Activated T-cell treated with anti-CD3 and anti-CD28 coated beads for 1 hour (primary cell): ENCODE results near the gene TWIST2.

Source experiments
- DNase-seq: peaks from one replicate; pipeline ENCODE4 v3.0.0-alpha.2; 2020; ENCODE audit warnings: low read depth

Gene TWIST2

GRCh38 chr2:238873381-238873801, 25.5 kb downstream of the TWIST2 start:
- DNase-seq, result no peak

GRCh38 chr2:238873841-238874240, 26.0 kb downstream of the TWIST2 start:
- DNase-seq, result no peak

GRCh38 chr2:238874330-238875050, 26.6 kb downstream of the TWIST2 start:
- no peak for DNase-seq

GRCh38 chr2:238875101-238875470, 27.2 kb downstream of the TWIST2 start:
- no peak for DNase-seq

DNA sequence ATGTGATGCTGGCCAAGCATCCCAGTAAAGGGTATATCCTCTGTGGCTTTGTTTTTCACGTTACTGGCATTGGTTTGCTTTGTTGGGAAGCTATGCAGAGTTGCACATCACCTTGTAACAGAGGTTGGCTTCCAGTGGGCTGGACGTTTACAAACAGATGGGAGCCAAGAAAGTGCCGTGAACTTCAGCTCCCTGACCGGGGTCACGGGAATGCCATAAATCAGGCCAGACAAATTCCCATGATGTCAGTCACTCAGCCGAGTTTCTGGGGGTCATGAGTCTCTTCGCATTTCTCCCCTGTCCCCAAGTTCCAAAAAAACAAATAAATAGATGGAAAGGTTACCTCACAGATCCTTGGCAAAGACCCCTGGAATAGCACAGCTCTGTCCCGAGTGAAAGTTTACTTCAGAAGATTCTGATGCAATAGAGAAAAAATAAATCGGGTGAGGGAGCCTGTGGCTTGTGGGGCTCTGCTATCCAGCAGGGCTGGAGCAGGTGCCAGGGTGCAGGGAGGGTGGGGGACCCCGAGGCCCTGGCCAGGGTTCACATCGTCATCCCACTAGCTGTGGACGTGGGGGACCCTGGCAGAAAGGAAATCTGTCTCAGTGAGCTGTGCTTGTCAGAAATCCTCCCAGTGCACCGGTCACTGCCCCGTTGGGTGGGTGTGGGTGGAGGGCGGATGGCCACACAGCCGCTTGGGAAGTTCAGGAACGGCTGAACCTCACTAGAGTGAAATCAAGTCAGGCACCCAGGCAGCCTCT, 27.8 kb downstream of the TWIST2 start:
- DNase-seq, result no peak

- DNase-seq, result no peak
Observed at GRCh38 chr2:238876232-238876630, 28.3 kb downstream of the TWIST2 start.

DNA sequence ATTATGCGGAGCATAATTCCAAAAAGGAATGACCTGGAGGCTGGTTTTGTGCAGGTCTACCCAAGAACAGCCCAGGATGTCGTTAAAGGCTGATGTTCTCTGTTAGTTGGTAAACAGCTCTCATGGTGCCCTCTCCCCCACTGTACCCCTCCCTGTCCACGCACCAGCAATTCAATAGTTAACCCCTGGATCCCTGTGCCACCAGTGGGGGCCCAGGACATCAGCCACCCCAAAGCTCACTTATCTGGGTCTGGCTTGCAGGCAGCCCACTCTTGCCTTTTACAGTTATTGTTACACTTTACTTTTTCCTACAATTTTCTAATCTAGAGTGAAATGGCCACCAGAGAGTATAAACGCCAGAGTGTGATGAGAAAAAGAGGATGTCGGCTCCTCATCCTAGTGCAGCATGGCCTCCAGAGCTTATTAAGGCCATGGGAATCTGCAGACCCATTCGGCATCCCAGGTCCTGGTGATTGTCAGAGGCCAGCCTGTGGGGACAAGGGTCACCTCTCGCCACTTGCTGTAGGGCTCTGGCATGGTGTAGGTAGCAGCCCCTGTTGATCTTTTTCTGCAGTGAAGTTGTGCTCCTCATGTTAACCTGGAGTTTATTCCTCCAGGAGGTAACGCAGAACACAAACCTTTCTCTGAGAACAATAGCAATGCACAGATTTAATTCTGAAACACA, 30.3 kb downstream of the TWIST2 start:
- no peak for DNase-seq

DNA sequence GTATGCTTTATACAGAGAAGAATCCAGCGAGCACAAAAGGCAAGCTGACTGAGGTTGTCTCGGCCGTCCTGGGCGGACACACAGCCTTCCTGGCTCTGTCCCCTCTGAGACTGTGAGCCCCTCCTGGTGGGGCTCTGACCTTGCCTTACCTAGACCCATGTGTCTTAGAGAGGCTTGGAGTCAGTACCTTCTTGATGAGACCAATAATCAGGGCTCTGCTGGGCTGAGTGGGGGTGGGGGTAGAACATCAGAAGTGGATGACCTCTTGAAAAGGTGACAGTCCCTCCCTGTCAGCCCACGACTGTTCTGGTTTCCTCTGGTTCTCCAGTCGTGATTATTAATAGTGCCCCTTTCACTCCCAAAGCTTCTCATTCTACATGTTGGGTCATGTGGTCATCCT, 31.2 kb downstream of the TWIST2 start:
- DNase-seq, result no peak

GRCh38 chr2:238879621-238880377, 31.9 kb downstream of the TWIST2 start:
- DNase-seq, result no peak

GRCh38 chr2:238881353-238882081, 33.6 kb downstream of the TWIST2 start:
- no peak for DNase-seq

DNA sequence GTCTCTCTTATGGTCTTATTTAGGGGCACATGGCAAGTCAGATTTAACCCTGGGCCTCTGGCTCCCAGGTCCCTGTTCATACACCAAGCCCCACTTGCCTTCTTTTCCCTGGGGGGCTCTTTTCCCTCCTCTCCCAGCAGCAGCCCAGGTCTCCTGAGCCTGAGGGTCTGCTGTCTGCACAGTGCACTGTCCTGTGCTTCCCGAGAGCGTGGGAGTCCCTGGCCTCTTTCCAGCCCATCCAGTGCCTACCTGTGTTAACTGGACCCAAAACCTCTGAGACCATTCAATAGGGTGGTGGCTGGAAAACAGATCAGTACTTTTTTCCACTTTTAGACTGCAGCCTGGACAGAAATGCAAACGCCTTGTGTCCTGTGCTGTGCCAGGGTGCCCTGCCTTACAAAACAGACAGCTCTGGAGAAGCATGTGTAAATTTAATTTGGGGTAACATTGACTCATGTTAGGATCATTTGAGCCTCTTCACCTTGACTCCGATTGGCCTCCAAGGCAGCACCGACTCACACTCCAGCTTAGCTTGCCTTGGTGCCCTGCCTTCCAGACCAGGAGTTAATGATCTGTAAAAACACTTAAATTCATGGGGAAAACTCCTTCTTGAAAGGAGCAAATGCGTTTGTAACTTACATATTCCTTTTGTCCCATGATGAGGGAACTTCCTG, 34.3 kb downstream of the TWIST2 start:
- no peak for DNase-seq

DNA sequence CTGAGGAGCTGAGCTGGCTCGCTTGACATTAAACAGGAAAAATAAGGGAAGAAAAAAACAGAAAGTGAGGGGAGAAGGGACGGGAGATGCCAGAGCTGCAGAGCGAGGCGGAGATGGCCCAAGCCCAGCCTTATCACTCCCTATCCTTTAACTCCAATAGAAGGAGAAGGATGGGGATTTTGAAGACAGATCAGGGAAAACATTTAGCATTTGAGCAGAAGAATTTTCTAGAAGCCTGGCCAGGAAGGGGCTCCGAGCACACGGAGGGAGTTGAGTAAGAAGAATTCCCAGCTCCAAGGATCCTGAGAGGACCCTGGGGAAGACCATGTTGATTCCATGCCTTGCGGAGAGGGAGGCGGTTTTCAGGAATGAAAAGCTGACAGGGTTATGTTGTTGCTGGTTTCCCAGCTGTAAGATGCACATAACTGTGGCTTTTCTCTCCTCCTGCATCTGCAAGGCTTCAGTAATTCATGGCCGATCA, 35.6 kb downstream of the TWIST2 start:
- DNase-seq, result no peak

- DNase-seq, result no peak
Observed at GRCh38 chr2:238884122-238884811, 36.4 kb downstream of the TWIST2 start.

GRCh38 chr2:238884812-238885408, 37.0 kb downstream of the TWIST2 start:
- DNase-seq, result no peak

- no peak for DNase-seq
Observed at GRCh38 chr2:238886453-238887094, 38.7 kb downstream of the TWIST2 start.

GRCh38 chr2:238887616-238888015, 39.7 kb downstream of the TWIST2 start:
- DNase-seq, result no peak

DNA sequence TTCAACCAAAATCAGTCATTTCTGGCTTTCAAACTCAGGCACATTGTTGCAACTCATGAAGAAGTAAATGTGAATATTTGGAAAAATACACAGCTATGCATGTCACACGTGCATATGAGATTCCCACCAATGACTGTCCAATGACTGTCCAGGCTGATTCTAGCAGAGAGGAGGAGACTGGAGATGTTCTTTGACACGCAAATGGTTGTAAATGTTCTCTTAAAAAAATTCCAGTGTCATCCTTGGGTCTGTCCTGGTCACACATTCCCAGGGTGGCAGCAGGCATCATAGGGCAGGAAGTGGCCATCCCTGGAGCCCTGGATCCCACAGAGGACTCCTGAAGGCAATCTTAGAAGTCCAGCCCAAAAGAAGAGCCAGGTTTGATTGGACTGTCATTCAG, 40.9 kb downstream of the TWIST2 start:
- DNase-seq, result no peak

- no peak for DNase-seq
Observed at GRCh38 chr2:238890131-238890530, 42.2 kb downstream of the TWIST2 start.
